Measurements from ENCODE around the gene SFXN3.

- TF ChIP-seq, protein P1, sequence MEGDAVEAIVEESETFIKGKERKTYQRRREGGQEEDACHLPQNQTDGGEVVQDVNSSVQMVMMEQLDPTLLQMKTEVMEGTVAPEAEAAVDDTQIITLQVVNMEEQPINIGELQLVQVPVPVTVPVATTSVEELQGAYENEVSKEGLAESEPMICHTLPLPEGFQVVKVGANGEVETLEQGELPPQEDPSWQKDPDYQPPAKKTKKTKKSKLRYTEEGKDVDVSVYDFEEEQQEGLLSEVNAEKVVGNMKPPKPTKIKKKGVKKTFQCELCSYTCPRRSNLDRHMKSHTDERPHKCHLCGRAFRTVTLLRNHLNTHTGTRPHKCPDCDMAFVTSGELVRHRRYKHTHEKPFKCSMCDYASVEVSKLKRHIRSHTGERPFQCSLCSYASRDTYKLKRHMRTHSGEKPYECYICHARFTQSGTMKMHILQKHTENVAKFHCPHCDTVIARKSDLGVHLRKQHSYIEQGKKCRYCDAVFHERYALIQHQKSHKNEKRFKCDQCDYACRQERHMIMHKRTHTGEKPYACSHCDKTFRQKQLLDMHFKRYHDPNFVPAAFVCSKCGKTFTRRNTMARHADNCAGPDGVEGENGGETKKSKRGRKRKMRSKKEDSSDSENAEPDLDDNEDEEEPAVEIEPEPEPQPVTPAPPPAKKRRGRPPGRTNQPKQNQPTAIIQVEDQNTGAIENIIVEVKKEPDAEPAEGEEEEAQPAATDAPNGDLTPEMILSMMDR (conservative IDR thresholded peaks at IDR 0.05) = no peak
- TF ChIP-seq EZH2 (IDR thresholded peaks at IDR 0.05; ENCODE audit: low read depth) = no peak
Measured at GRCh38 chr10:101040851-101041250, 9.8 kb downstream of the SFXN3 start.

Measured in PC-9 (cell line).